Adrenal gland (tissue), 12 donors: ENCODE results near the gene GRAMD1B. TPM values are rescaled to one million over a fixed set of nuclear protein-coding genes. Genes with fewer than 3 reads are reported as not detected.

Experiments
- DNase-seq, 7 donors: peaks; one replicate each; pipeline ENCODE4 v3.0.0-alpha.2; 2019 to 2020
- H3K27ac ChIP-seq, 5 donors: fragments of 200-600 bp; sonication (generic) in 4 of 5; 1 replicate in 3 of 5; 2 replicates in 2 of 5; pipeline versions ENCODE4 v1.5.1 to v1.8.0; 2016 to 2020; ENCODE audit warnings: mild to moderate bottlenecking in 1 of 5
- H3K27me3 ChIP-seq: fragments of 200-600 bp; 2 replicates; pipeline ENCODE4 v1.8.0; 2021
- H3K36me3 ChIP-seq, 2 donors: fragments of 200-600 bp; replicated peaks in 1 of 2; 1 replicate in 1 of 2; 2 replicates in 1 of 2; pipeline versions ENCODE4 v1.5.1 to v1.8.0; 2018 to 2022
- H3K4me1 ChIP-seq, 2 donors: fragments of 200-600 bp; replicated peaks in 1 of 2; 1 replicate in 1 of 2; 2 replicates in 1 of 2; pipeline versions ENCODE4 v1.5.1 to v1.8.0; 2018 to 2021
- H3K4me3 ChIP-seq, 4 donors: fragments of 200-600 bp; sonication (generic) in 3 of 4; one replicate each; pipeline ENCODE4 v1.5.1; 2016 to 2018
- H3K9me3 ChIP-seq, 3 donors: fragments of 200-600 bp; sonication (generic) in 1 of 3; replicated peaks in 1 of 3; 1 replicate in 2 of 3; 2 replicates in 1 of 3; pipeline versions ENCODE4 v1.5.1 to v1.8.0; 2016 to 2021
- POLR2A ChIP-seq, 2 donors: fragments of 450-650 bp; IDR thresholded peaks; one replicate each; pipeline ENCODE4 v1.6.1; 2017; ENCODE audit warnings: antibody characterized with exemption in 2 of 2, mild to moderate bottlenecking in 2 of 2, moderate library complexity in 1 of 2
- WGBS, 4 donors: extraction: QIAGEN DNeasy Blood & Tissue Kit in 2 of 4; methylation state at CpG; one replicate each; pipeline versions ENCODE4 v1.1.5 to v1.1.7; 2013 to 2017; 5-methylcytosine and 5-hydroxymethylcytosine counted together
- intact Hi-C, 2 donors: fragments of 100-400 bp; cut with DNase I; formaldehyde crosslinking; loops; one replicate each; pipeline versions ENCODE4 v1.14.1 to v1.15.0; 2022 to 2023
- polyA plus RNA-seq, 3 donors: library from polyadenylated mRNA; stranded (reverse); fragments of 200-250 nt in 2 of 3; fragments of 350-450 nt in 1 of 3; fragmentation: Illumina TruSeq in 1 of 3; extraction: RNeasy Lipid Tissue Mini Kit (QIAGEN cat#74804) in 1 of 3; gene quantifications; one replicate each; pipeline ENCODE4 v1.2.3, GENCODE V29; 2013 to 2014
- total RNA-seq, 9 donors: library from RNA; depleted of rRNA in 4 of 9; stranded (reverse); fragments of >200 nt in 4 of 9; fragments of 120-200 nt in 1 of 9; fragmentation: NEBNext Ultra II Directional in 1 of 9; extraction: Animal tissue kit (Norgen Biotek cat#: 25700) in 1 of 9; gene quantifications; one replicate each; pipeline versions ENCODE4 v1.1.0 to v1.2.4, GENCODE V29; 2013 to 2023
- TF ChIP-seq, protein P1 (sequence below), 6 experiments: fragments of 450-650 bp in 4 of 6; fragments of 200-600 bp in 2 of 6; sonication (generic) in 1 of 6; IDR thresholded peaks; 1 replicate in 5 of 6; 2 replicates in 1 of 6; pipeline versions ENCODE4 v1.5.1 to v1.8.0; 2016 to 2021; ENCODE audit warnings: antibody characterized with exemption in 6 of 6, mild to moderate bottlenecking in 2 of 6, moderate library complexity in 1 of 6
- donor health status: healthy with polysubstance abuse.
- donor health status: Bipolar disorder and iron deficiency.
- donor health status: DM: yes; HTN: yes; CAD: no.
- donor health status: DM: no; HTN: no; CAD: no.
- donor health status: DM: no; HTN: no; CAD: no.
- donor health status: DM: yes; HTN: yes; CAD: no.

The GRAMD1B gene
- total and polyA plus RNA-seq, 12 donors, result 101 to 1,898 (median 285) TPM

DNA sequence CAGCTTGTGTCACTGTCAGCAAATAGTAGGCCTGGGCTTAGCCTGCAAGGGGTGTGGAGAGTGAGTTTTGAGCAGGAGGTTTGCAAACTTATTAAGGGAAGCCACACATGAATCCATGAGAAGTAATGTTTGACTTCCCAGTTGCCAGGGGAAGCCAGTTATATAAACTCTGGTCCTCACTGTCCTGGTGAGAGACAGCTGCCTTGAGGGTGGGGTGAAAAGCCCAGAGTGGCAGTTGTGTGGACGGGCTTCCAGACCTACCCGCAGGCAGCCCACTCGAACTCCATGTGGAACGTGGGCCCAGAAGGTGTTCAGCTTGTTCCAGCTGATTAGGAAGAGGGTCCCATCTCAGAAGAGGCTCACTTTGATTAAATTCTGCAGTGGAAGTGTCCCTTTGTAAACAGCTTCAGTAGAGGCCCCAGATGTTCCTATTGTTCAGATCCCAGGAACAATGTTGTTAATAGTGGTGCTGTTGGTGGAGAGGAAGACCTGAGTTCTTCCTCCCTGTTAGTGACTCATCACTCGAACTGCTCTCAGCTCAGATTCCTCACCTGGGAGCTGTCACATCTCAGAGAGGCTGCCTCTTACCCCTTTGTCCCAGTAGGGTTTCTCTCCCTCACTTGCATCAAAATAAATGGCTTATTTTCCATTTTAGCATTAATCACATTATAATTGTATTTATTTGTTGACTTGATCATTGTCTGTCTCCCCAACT, 63.4 kb downstream of the GRAMD1B start:
- H3K9me3 ChIP-seq, result no peaks in the 10 kb centered on the region
- 77 to 88% (median 84%) methylated on average over 5 of the region's 5 CpGs for WGBS, 4 donors
- H3K4me3 ChIP-seq, result no peak overlapping the region
- H3K27ac ChIP-seq, result peak overlapping the region in 1 of 5 donors; percentile 26
- peaks cover 0 to 19% of the 10 kb centered on the region in 2 donors for H3K4me1 ChIP-seq
- intact Hi-C loops, result no loop called here
- no peaks in the 10 kb centered on the region for H3K36me3 ChIP-seq
- no peak for TF ChIP-seq POLR2A (IDR thresholded peaks at IDR 0.05)
- TF ChIP-seq, protein P1, sequence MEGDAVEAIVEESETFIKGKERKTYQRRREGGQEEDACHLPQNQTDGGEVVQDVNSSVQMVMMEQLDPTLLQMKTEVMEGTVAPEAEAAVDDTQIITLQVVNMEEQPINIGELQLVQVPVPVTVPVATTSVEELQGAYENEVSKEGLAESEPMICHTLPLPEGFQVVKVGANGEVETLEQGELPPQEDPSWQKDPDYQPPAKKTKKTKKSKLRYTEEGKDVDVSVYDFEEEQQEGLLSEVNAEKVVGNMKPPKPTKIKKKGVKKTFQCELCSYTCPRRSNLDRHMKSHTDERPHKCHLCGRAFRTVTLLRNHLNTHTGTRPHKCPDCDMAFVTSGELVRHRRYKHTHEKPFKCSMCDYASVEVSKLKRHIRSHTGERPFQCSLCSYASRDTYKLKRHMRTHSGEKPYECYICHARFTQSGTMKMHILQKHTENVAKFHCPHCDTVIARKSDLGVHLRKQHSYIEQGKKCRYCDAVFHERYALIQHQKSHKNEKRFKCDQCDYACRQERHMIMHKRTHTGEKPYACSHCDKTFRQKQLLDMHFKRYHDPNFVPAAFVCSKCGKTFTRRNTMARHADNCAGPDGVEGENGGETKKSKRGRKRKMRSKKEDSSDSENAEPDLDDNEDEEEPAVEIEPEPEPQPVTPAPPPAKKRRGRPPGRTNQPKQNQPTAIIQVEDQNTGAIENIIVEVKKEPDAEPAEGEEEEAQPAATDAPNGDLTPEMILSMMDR (IDR thresholded peaks at IDR 0.05), result no peak
- H3K27me3 ChIP-seq, result no peaks in the 10 kb centered on the region
- DNase-seq, result peak in 1 of 7 donors; percentile 31

DNA sequence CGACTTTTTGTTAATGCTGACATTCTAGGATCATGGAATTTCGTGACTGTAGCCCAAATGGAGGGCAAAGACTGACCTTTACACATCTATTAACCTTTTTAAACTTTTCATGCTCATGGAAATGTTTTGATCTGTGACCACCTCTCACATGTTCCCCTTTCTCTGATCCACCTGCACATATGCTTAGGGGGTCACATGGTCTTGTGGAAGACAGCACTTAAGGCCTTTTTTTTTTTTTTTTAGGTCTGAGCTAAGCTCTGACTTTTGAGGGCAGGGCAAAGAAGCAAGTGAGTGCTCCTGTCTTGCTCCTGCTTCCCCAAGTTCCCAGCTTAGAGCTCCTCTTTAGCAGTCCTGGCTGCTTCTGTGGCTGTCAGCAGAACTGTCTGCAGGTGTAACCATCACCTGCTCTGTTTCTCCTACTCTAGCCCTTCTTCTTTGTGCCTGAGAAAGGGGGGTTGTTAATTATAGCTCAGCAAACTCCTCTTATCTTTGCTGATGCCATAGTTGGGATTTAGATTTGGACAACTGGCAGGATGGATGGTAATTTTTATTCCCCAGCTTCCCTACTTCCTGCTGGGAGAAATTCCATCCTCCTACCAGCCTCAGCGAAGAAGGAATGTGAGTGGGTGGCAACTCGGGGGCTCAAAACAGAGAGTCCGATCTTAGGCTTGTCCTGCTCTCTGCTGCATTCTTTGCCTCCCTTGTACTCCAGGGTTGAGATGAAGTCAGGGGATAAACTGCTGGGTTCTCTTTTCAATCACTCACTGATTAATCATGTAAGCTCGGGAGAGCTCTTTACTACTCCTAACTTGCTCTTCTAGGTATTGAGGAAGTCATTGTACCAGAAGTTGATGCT, 64.4 kb downstream of the GRAMD1B start:
- H3K9me3 ChIP-seq, result no peaks in the 10 kb centered on the region
- H3K4me1 ChIP-seq, result peaks cover 0 to 19% of the 10 kb centered on the region in 2 donors
- peak overlapping the region in 2 of 5 donors; percentile 6 to 26 for H3K27ac ChIP-seq
- DNase-seq, result peak in 2 of 7 donors; percentile 14 to 29
- WGBS, 4 donors, result 48 to 55% (median 50%) methylated on average over 6 of the region's 6 CpGs
- no peak overlapping the region for H3K4me3 ChIP-seq
- intact Hi-C loops, result no loop called here
- TF ChIP-seq POLR2A (IDR thresholded peaks at IDR 0.05), result no peak
- TF ChIP-seq, protein P1 (IDR thresholded peaks at IDR 0.05), result no peak
- H3K27me3 ChIP-seq, result no peaks in the 10 kb centered on the region
- H3K36me3 ChIP-seq, result no peaks in the 10 kb centered on the region

DNA sequence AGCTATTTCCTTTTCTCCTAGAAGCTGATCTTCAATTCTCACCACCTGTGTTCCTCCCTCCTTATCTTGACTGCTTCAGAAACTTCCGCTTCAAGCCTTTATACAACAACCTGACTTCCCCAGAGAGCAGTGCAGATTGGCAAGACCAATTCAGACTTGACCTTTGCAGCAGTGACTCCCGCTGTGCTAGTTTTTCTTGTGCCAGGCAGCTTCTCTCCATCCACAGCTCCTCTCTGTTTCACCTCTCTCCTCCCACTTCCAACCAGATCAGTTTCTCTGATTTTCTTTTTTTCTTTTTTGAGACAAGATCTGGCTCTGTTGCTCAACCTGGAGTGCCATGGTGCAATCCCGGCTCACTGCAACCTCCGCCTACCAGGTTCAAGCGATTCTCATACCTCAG, 74.3 kb downstream of the GRAMD1B start:
- Histone ChIP-seq H3K4me3 (no peak overlapping the region), H3K4me1 (peaks cover 0 to 30% of the 10 kb centered on the region in 2 donors), H3K9me3 (no peaks in the 10 kb centered on the region), H3K36me3 (no peaks in the 10 kb centered on the region), H3K27ac (peak overlapping the region; percentile 11 to 67 (median 35)), H3K27me3 (no peaks in the 10 kb centered on the region)
- 50 to 64% (median 61%) methylated on average over 5 of the region's 5 CpGs for WGBS, 4 donors
- intact Hi-C loops, result no loop called here
- peak in 5 of 7 donors; percentile 46 to 61 (median 52) for DNase-seq
- no peak for TF ChIP-seq POLR2A (IDR thresholded peaks at IDR 0.05)
- TF ChIP-seq, protein P1 (IDR thresholded peaks at IDR 0.05), result no peak

DNA sequence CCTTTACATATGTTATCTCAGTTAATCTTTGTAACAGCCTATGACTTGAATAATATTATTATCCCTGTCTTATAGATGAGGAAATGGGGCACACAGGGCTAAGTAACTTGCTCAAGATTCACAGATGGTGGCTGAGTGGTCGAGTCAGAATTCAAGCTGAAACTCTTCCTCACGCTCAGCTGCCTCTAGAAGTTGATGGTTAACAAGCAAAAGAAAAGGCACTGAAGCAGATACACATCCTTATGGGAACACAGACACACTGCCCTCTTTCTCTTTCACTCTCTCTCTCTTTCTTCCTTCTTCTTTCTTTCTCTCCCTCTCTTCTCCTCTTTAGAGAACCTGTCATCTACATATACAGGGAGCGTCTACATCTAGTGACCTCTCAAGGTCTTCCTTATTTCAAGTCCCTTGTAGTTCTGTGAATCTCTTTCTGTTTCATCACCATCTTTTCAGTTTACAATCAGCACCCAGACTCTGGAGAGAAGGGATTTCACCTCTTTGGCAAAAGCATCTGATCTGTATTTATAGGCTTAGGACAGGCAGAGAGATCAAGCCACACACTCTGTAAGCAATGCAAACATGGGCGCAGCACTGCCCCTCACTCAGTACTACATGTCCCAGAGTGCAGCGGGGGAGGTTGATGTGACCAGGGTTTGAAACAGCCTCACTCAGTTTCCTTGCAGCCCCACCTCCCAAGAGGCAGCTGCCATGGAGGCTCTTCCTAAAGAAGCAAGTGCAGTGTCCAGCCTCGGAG, 75.7 kb downstream of the GRAMD1B start:
- no peaks in the 10 kb centered on the region for H3K9me3 ChIP-seq
- peak overlapping the region in 2 of 5 donors; percentile 26 to 44 for H3K27ac ChIP-seq
- intact Hi-C loops, result no loop called here
- 67 to 73% (median 69%) methylated on average over 6 of the region's 6 CpGs for WGBS, 4 donors
- no peaks in the 10 kb centered on the region for H3K27me3 ChIP-seq
- H3K4me1 ChIP-seq, result peaks cover 2 to 37% of the 10 kb centered on the region in 2 donors
- no peak for TF ChIP-seq POLR2A (IDR thresholded peaks at IDR 0.05)
- TF ChIP-seq, protein P1 (IDR thresholded peaks at IDR 0.05), result no peak
- peak in 1 of 7 donors; percentile 53 for DNase-seq
- H3K36me3 ChIP-seq, result no peaks in the 10 kb centered on the region
- H3K4me3 ChIP-seq, result no peak overlapping the region
